ENCODE results near the gene TAC3. TPM values are rescaled to one million over a fixed set of nuclear protein-coding genes. Genes with fewer than 3 reads are reported as not detected.

The TAC3 gene
- total and polyA plus RNA-seq, 2 of the 8 experiments (the other 6 are each of a cell fraction or from before 2014, with no cell fraction given), result 9.7 to 45.3 TPM

DNA sequence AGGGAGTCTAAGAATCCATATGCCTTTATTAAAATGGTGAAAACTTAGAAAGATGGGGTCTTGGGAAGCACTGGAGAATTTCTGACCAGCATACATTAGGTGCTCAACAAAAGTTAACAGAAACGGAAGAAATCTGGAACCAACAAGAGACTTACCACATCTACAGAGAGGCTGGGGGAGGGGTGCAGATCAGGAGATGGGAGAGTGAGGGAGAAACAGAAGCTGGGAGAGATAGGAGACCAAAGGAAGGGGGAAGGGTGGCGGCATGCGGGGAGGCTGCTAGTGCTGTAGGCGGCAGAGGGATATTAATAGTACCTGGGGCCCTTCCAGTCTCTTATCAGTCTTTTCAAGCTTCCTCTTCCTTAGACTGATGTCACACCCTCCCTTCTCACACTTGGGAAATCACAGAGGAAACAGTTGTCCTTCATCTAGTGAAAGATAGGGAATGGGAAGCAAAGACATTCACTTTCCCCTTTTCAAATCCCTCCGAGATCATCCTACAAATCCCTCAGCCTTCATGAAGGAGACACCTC lies 28.1 kb downstream of the TAC3 start:
- POLR2A ChIA-PET (ENCODE audit: partially characterized antibody), result interaction anchor here (0.8 to 1.7 kb wide), 7 partner anchors 10 to 264 kb away, joined by 3 to 13 read pairs (median 4); no protein-coding TSS in a partner anchor
- 0 out of 2 replicates have a peak overlapping the region, but pooled peaks have one; percentile 2 for H2AFZ ChIP-seq (ENCODE audit: low read length)

More for the DNA sequence above, 28.1 kb downstream of the TAC3 start:
- H2AK5ac ChIP-seq (ENCODE audit: low read depth, low read length), result no peak overlapping the region
- H3K23ac ChIP-seq (ENCODE audit: insufficient read length), result no peak overlapping the region
- H4K8ac ChIP-seq (ENCODE audit: extremely low read depth, insufficient read depth, low read length), result no peak overlapping the region
- H2BK20ac ChIP-seq (ENCODE audit: low read length), result no peak overlapping the region
- no peaks in the 10 kb centered on the region for H3K79me2 ChIP-seq (ENCODE audit: control insufficient read depth in 1 of 2, insufficient read depth in 2 of 2, low read length in 2 of 2)
- no peak for TF ChIP-seq SP4 (IDR thresholded peaks at IDR 0.05; ENCODE audit: low read length)
- peak; percentile 70 for TF ChIP-seq ASH2L (IDR thresholded peaks at IDR 0.05; ENCODE audit: low read length)
- 0 out of 2 replicates have a peak, but pooled peaks have one; percentile 11 for TF ChIP-seq SP1 (IDR thresholded peaks at IDR 0.05; ENCODE audit: low read depth, low read length)
- no peak for TF ChIP-seq POU5F1 (IDR thresholded peaks at IDR 0.05; ENCODE audit: low read depth, low read length)
- TF ChIP-seq KDM5A (IDR thresholded peaks at IDR 0.05; ENCODE audit: low read length), result no peak
- TF ChIP-seq TAF1 (IDR thresholded peaks at IDR 0.05; ENCODE audit: low read depth, low read length), result no peak
- no peak overlapping the region for H3K9ac ChIP-seq (replicated peaks in 1 of 4; ENCODE audit: extremely low read depth in 1 of 4, low read depth in 3 of 4, low read length in 3 of 4)
- DNase-seq (ENCODE audit: low read depth in 1 of 2, low spot score in 2 of 2), result peak in 1 of 2 experiments; percentile 46
- H3K4me3 ChIP-seq (ENCODE audit: extremely low read depth in 1 of 4, insufficient read depth in 2 of 4, low read depth in 3 of 4, low read length in 4 of 4), result peak overlapping the region in 1 of 4 experiments; percentile 15; a peak in 1 of 8 replicates
- H3K14ac ChIP-seq (ENCODE audit: insufficient read length), result no peak overlapping the region
- H3K56ac ChIP-seq (replicated peaks; ENCODE audit: insufficient read length, low read depth, low read length), result no peak overlapping the region
- no peak overlapping the region for H2BK12ac ChIP-seq (ENCODE audit: low read depth, low read length)
- CTCF ChIA-PET (ENCODE audit: partially characterized antibody), result interaction anchor here (0.5 to 4.5 kb wide), 47 partner anchors 9 to 908 kb away, joined by 3 to 56 read pairs (median 4); partner anchors contain the start of genes HSD17B6, MYO1A, PRIM1 and SDR9C7
- H3K79me1 ChIP-seq (ENCODE audit: low read depth, low read length), result no peaks in the 10 kb centered on the region
- no peak overlapping the region for H4K5ac ChIP-seq (ENCODE audit: insufficient read length, low read depth, low read length)
- H2BK15ac ChIP-seq (ENCODE audit: low read length), result no peak overlapping the region
- no peaks in the 10 kb centered on the region for H3K36me3 ChIP-seq (ENCODE audit: control insufficient read depth in 2 of 4, insufficient read depth in 4 of 4, low read length in 3 of 4)
- H3K4ac ChIP-seq (replicated peaks; ENCODE audit: insufficient read length, low read depth, low read length), result no peak overlapping the region
- H3K4me1 ChIP-seq (replicated peaks in 1 of 4; ENCODE audit: control insufficient read depth in 3 of 4, insufficient read depth in 4 of 4, low read length in 3 of 4), result peaks cover 0 to 3% (median under 1%) of the 10 kb centered on the region in 4 experiments; a peak in 2 of 7 replicates
- WGBS, 2 experiments (ENCODE audit: extremely low coverage in 1 of 2, insufficient coverage in 1 of 2, insufficient read length in 1 of 2, insufficient replicate concordance in 2 of 2, low coverage in 1 of 2, low lambda C conversion rate in 2 of 2, missing lambda C conversion rate in 1 of 2), result 73% methylated on average over 5 of the region's 5 CpGs; no CpG with 5 or more reads in 1 of the 2 experiments
- H3K4me2 ChIP-seq (ENCODE audit: insufficient read depth in 1 of 2, low read depth in 2 of 2, low read length in 2 of 2), result peak overlapping the region in 1 of 2 experiments; percentile 9; a peak in 1 of 4 replicates
- FAIRE-seq, result no peak
- no peaks in the 10 kb centered on the region for H3K27me3 ChIP-seq (replicated peaks in 1 of 4; ENCODE audit: control insufficient read depth in 3 of 4, extremely low read depth in 1 of 4, insufficient read depth in 3 of 4, low read length in 3 of 4)
- H4K91ac ChIP-seq (replicated peaks; ENCODE audit: insufficient read length, low read length), result no peak overlapping the region
- no peak overlapping the region for H3K18ac ChIP-seq (ENCODE audit: extremely low read depth, low read length)
- H2BK120ac ChIP-seq (replicated peaks; ENCODE audit: low read depth, low read length), result no peak overlapping the region
- H2BK5ac ChIP-seq (ENCODE audit: low read depth, low read length), result no peak overlapping the region
- no peaks in the 10 kb centered on the region for H3K9me3 ChIP-seq (ENCODE audit: insufficient read depth in 2 of 2, low read depth in 1 of 2, low read length in 1 of 2)
- H4K20me1 ChIP-seq (replicated peaks in 1 of 2; ENCODE audit: control insufficient read depth in 1 of 2, insufficient read depth in 2 of 2, low read length in 2 of 2), result no peaks in the 10 kb centered on the region
- H3K27ac ChIP-seq (ENCODE audit: low read depth, low read length), result no peak overlapping the region
- no peaks in the 10 kb centered on the region for H3K23me2 ChIP-seq (ENCODE audit: low read depth, low read length)

All from H1 (cell line).